Head of caudate nucleus (tissue), 42 donors: ENCODE results near the gene ADGRB3.
"Not testable (repeated sequence)": the region's sequence is repeated elsewhere in the genome, so short reads cannot be mapped to it uniquely, and the experiment has no call there.

ENCODE experiments used
- DNase-seq, 42 donors: peaks; one replicate each; pipeline versions ENCODE4 v3.0.0 to v3.0.0-alpha.2; 2020 to 2021; ENCODE audit warnings: mixed read lengths in 7 of 42
- intact Hi-C: fragments of 100-400 bp; cut with DNase I; formaldehyde crosslinking; loops from one replicate; pipeline ENCODE4 v1.15.0; 2022

ADGRB3 gene

DNA sequence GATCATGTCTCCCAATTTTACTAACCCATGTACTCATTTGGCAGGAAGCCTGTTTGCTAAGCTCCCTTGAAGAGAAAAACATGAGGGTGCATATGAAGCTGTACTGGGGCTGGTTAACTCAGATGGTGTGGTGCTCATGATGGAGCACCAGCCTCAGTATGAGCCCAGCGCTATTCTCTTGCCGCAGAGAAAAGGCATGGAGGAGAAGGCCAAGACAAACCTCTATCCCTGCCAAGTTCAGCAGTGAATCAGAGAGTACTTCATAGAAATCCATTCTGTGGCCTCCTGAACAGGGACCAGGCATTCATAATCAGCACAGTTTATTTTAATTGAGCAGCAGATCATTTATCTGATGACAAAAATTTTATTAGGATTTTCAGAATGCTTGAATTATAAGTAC, 763.6 kb downstream of the ADGRB3 start:
- intact Hi-C loops, result no loop called here
- peak in 11 of 42 donors; percentile 5 to 64 (median 14) for DNase-seq

DNA sequence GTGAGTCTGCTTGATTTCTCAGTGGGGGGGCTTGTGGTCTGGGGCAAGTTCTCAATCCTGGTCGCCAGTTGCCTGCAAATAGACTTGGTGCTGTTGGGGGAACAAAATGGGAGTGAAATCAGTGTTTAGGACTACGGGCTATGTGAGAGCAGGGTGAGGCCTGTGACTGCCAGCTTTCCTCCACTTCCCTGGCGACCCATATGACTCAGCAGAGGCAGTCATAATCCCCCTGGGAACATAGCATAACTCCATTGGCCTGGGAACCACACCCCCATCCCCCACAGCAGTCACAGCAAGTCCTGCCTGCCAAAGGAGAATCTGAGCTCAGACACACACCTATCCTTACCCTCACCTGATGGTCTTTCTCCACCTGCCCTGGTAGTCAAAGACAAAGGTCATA, 773.8 kb downstream of the ADGRB3 start:
- no peak for DNase-seq
- intact Hi-C loops, result no loop called here

DNA sequence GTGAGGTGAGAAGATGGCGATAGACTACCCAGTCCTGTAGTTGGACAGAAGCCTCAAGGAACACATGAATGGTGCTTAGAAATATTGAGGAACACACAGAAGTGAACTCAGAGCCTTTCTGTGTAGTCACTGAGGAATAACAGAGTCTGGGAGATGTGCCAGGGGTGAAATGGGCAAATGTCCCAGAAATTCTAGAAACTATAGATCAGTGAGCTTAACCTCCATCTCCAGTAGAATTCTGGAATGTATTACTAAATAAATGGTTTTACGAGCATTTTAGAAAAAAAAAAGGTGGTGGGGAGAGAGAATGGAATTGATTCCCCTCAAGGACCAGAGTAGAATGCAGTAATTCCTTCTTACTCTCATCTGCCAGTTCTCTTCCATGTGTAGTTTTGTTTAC, 781.7 kb downstream of the ADGRB3 start:
- intact Hi-C loops, result no loop called here
- no peak for DNase-seq

DNA sequence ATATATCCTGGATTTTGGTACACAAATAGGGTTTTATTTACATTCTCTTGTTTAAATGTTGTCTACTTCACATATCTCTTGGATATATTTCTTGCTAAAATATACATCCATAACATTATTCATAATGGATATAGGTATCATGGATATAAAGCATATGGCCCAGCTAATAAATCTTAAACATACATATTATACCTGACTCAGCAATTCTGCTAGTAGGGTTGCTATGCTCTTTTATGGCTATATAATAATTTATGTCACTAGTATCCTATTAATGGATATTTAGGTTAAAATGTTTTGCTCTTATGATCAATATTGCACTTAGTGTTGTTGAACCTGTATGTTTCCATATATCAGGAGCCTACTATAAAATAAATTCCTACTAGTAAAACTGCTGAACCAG, 786.2 kb downstream of the ADGRB3 start:
- intact Hi-C loops, result no loop called here
- DNase-seq, result no peak

DNA sequence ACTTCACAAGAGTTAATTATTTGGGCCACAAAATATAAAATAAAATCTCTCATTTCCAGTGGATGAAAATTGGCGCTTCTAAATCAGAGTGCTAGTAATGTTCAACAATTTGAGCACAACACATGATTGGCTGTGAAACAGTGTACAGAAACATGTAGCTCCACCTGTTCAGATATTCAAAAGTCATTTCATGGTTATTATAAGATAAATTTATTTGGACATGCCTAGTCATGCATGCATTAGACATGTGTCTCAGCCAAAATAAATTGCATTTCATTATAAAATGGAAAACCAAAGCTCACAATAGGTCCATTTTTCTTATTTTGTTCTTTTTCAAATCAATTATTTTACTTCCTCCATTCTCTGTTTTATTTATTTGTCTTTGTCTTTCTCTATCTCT, 786.9 kb downstream of the ADGRB3 start:
- intact Hi-C loops, result no loop called here

DNA sequence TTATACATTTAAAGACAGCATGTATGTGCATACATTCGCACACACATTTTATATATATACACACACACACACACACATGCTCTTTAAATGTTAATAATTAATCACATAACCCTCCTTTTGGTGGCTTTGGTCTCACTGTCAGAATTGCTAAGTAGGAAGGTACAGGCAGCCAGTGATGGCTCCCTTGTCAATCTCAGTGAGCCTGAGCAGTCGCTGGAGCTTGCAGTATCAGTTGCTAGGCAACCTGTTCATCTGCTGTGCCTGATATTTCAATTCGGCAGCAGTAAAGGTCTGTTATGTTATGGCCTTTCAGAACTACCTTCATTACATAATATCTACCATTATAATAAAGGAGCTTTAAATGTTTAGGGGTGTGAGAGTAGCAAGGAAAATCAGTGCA, 787.4 kb downstream of the ADGRB3 start:
- peak in 38 of 42 donors; percentile 5 to 89 (median 50) for DNase-seq
- intact Hi-C loops, result no loop called here

More for the DNA sequence above, 786.9 kb downstream of the ADGRB3 start:
- DNase-seq, result no peak

DNA sequence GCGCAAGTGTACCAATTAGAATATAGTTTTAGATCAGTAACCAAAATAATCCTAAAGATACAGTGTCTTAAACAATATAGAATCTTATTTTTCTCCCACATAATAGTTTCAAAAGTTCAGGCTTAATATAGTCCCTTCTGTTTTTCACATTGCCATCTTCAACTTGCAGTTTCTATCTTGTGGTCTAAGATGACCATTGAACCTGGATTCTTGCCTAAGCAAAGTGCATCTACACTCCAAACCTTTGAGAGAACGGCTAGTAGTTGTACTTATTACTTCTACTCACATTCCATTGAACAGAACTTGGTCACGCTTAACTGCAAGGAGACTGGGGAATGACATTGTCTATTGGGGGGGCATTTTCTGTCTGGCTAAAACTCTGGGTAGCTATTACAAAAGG, 788.7 kb downstream of the ADGRB3 start:
- DNase-seq, result no peak
- intact Hi-C loops, result no loop called here

DNA sequence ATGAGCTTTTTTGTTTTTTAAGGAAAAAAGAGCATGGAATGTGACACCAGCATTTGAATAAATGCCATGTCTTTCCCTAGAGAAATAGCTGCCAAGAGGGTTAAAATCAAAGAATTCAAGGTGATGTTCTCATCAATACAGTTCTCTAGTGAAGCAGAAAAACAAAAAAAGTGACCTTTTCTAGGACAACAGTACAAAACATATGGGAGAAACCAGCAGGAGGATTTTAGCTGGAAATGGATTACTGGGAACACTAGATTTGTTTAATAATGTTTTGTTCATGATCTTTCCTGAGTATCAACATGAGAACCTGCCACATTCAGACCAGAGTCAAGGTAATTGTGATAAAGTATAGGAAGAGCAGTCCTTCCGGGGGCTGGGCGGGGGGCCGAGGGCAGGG, 789.5 kb downstream of the ADGRB3 start:
- no peak for DNase-seq
- intact Hi-C loops, result no loop called here

DNA sequence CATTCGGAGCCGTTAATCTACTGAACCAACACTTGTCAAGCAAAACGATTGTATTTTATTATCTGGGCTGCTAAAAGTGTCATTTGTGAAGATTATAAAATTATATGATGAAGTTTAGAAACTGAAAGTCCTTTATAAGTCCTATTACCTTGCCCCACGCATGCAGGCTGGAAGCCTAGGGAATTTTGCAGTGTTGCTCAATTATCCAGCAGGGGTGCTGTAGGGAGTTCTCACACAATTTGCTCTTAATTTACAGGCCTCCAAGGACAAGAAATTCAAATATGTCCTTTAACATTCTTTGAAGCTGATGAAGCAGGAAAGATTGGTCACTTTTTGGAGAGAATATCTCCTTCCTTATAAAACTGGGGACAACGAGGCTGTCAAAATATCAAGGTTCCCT, 792.8 kb downstream of the ADGRB3 start:
- no peak for DNase-seq
- intact Hi-C loops, result no loop called here

DNA sequence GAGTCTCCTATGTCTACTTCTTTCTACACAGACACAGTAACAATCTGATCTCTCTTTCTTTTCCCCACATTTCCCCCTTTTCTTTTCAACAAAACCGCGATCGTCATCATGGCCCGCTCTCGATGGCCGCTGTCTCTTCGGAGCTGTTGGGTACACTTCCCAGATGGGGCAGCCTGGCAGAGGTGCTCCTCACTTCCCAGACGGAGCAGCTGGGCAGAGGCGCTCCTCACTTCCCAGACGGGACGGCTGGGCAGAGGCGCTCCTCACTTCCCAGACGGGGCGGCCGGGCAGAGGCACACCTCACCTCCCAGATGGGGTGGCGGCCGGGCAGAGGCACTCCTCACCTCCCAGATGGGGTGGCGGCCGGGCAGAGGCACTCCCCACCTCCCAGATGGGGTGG, 797.1 kb downstream of the ADGRB3 start:
- DNase-seq, intact Hi-C loops: not testable (repeated sequence)

DNA sequence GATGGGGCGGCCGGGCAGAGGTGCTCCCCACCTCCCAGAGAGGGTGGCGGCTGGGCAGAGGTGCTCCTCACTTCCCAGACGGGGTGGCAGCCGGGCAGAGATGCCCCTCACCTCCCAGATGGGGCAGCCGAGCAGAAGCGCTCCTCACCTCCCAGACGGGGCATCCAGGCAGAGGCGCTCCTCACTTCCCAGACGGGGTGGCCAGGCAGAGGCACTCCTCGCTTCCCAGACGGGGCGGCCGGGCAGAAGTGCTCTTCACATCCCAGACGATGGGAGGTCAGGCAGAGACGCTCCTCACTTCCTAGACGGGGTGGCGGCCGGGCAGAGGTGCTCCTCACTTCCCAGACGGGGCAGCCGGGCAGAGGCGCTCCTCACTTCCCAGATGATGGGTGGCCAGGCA, 798.0 kb downstream of the ADGRB3 start:
- DNase-seq, intact Hi-C loops: not testable (repeated sequence)

DNA sequence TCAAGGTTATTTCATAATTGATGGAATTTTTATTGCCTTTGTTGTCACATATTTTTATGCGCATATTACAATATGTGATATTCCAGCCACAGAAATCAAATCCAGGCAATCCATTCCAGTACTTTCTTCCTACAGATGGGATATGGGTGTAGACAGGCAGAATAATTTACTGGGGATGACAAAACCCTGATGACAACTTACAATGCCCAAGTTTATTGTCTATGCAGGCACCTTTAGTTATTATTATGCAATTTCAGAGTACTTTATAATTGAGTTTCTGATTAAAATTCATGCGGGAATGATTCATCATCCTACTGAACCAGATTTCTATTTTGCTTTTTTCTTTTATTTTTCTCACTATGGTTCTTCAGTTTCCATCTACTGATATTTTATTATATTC, 803.0 kb downstream of the ADGRB3 start:
- intact Hi-C loops, result no loop called here
- DNase-seq, result no peak
